GM18505 (cell line): ENCODE data around the gene CFAP99.

Experiments
- ATAC-seq: cut with Tn5 transposase; IDR thresholded peaks from one replicate; pipeline ENCODE4 v1.9.1; 2021; ENCODE audit not compliant: unreplicated experiment
- POLR2A ChIP-seq: IDR thresholded peaks from 4 replicates; pipeline ENCODE4 v1.6.1; 2011; ENCODE audit warnings: borderline replicate concordance; ENCODE audit not compliant: insufficient read depth, insufficient read length; ENCODE audit errors: extremely low read depth

CFAP99 gene

DNA sequence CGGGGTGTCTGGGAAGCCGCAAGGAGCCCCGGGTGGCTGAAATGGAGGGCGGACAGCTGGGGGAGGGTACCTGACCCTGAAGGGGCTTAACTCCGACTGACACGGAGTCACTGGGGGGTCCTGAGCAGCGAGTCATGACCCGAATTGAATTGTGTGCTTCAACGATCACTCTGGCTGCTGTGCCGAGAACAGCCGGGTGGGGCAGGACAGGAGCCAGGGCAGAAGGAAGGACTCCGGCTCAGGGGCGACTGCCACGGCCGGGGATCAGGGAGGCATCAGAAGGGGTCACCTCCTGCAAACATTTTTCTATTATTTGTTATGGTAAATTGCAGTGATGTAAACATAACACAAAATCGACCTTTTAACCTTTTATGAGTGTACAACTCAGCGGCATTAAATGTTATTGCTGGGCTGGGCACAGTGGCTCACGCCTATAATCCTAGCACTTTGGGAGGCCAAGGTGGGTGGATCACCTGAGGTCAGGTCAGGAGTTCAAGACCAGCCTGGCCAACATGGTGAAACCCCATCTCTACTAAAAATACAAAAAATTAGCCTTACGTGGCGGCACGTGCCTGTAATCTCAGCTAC is 21.9 kb upstream of the CFAP99 start:
- ATAC-seq, result no peak
- no peak for TF ChIP-seq POLR2A

DNA sequence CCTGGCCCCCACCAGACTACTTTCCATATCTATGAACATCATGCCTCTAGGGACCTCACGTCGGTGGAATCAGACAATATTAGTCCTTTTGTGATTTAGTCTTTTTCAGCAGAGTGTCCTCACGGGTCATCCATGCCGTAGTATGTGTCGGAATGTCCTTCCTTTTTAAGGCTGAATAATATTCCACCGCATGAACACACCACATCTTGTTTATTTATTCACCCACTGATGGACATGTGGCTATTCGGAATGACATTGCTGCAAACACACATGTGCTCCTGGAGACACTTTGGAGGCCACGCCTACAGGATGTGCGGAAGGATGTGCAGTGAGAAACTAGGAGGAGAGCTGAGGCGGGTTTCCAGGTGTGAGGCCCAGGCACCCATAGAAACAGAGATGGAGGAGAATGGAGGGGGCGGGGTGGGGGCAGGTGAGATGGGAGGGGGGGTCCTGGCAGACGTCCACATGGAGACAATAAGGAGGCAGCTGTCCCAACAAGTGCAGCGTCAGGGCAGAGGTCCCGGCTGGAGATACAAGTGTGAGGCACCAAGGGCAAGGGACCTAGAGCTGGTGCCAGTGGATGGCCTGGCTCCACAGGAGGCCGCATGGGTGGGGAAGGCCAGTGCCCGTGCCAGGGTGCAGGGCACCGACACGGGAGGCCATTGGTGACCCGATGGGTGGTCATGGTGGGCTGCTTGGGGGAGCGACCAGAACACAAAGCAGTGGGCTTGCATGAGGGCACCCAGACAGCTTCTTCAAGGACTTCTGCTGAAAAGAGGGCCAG is 21.0 kb upstream of the CFAP99 start:
- no peak for ATAC-seq
- TF ChIP-seq POLR2A, result no peak

DNA sequence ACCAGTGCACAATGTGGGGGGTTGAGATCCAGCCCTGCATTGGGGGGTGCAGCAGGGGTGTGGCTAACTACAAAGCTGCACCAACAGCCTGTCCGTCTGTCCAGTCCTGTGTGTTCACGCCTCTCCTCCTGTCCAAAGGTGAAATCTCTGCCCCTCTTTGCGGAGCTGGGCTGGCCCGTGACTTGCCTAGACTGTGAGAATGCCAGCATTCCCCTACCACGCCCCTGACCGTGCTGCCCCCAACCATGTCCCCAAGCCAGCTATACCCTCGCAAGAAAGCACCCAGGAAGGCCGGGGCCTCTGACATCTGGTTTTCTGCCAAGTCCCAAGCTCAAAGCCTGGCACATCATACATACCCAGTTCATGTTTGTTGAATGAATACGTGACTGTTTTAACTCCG is 19.5 kb upstream of the CFAP99 start:
- no peak for ATAC-seq
- no peak for TF ChIP-seq POLR2A

DNA sequence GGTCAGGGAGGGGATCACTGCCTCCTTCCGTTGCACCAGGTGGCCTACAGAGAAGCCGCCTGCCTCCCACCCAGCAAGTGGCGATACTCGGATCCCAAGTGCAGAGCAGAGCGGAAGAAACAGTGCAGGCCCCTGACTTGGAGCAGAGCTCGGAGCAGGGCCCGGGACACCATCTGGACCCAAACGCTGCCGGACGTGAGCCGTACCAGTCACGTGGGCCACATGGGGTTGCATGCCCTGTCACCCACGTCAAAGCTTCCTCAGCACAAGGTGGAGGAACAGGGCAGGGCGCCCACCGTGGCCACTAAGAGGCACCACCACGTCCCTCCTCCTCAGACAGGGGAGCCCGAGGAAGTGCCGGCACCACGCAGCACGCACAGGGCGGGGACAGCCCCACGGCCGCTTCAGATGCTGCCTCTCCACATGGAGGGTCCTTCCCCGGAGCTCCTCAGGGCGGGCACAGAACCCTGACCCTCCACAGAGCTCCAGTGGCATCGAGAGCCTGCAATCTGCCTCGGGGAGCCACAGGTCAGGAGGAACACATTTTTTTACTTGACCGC is 19.0 kb upstream of the CFAP99 start:
- no peak for ATAC-seq
- TF ChIP-seq POLR2A, result no peak

DNA sequence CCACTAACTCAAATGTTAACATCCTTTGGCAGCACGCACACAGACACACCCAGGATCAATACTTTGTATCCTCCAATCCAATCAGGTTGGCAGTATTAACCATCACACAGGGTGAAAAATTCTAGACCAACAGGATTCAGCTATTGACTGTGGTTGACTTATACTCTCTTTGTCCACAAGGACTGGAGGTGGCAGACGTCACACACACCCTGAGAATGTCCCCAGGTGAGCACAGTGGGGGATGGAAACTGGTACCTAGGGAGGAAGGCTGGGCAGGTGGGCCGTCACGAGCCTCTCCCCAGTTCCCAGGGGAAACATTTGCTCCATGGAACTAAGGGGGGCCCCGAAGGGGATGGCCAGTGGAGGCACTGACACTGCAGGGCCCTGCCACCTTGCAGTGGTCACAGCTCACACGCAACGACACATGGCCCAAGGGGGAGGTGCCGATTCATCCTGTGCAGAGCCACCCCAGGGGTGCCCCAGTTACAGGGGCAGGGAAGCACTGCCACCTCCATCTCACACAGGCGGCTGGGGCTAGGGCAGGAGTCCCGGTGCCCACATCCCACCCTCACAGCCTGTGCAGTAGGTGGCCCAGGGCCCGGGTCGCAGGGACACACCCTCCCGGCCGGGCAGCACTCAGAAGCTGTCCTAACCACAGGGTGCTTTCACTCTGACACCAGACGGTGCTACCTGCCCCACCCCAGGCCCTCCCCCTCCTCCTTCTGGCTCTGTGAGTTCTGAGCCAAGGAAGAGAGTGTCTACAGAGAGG is 17.7 kb upstream of the CFAP99 start:
- ATAC-seq, result no peak
- no peak for TF ChIP-seq POLR2A

DNA sequence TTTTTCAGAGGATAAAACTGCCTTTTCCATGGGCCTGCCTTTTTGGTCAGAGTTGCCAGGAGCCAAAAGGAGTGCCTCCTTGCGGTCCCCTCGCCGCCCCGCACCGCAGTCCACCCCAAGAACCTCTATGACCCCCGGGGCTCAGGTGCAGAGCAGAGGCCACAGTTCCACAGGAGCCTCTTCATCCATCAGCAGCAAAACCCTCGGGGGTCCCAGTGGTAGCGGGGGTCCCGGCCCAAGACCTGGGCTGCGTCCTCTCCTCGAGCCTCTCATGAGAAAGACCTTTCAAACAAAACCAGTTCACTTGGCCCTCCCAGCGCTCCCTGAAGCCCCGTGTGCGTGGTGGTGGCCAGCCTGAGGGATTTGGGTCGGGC is 17.2 kb upstream of the CFAP99 start:
- no peak for ATAC-seq
- TF ChIP-seq POLR2A, result no peak

DNA sequence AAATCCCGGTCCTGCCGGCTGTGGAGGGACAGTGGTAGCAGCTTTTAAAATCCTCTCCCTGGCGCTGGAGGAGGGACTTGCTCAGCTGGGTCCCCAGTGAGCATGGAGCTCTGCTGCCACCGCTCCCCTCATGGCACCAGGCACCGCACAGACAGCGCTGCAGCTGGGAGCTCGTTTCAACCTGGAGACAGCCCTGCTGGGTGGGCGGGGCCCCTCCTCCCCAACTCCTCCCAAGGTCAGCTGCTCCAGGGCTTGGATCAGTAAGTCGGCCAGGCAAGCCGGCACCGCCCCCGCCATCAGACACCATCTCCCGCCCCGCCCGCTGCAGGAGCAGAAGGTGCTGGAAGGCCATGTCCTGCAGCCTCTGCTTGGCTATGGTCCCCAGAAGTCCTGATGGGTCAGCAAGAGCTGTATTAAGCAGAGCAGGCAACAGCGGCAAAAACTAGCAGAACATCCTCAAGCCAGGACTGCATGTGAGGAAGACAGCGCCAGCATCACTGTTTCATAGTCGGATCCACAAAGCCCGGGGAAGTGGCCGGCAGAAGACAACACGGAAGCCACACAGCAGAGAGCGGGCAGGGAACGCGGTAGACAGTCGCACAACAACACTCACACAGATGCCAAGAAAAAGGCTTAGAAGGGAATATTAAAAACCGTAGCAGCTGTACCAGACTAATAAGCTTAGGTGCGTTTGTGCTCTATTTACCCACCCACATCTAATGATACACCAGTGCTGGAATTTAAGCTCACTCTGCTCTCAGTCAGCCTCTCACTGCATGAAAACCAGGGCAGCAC is 16.5 kb upstream of the CFAP99 start:
- no peak for ATAC-seq
- TF ChIP-seq POLR2A, result no peak

DNA sequence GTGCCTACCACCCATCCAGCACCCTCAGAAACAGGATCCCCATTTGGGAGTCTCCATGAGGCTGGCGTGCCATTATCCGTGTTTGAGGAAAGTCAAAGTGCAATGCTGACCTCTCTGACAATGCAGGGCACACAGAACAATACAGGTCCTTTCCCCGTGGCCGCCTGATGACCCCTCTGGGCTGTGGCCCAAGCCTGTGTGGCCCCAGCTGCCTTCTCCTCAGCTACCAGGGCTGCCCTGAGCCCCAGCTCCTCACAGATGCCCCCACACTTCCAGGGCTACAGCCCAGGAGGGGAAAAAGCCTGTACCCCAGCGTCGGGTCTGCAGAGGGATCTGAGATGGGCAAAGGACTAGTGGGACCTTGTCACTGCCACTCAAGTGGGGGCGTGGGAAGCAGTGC is 15.8 kb upstream of the CFAP99 start:
- ATAC-seq, result no peak
- no peak for TF ChIP-seq POLR2A

DNA sequence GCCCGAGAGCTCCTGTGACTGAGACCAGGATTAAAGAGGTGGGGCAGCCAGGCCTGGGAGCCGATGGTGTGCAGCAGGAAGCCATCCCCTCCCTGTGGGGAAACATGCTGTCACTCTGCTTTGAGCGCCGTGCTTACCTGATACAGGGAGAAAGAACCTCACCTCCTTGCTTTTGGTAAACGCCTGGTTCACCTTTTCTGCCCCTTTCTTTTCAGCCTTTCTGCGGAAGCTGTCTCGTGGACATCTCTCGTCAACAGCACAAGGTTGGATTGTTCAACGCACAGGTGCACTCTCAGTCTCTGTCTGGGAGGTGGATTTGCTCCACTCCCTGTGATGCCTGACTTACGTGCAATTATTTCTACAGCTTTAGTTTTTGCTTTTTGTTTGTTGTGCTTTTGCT is 12.3 kb upstream of the CFAP99 start:
- TF ChIP-seq POLR2A, result no peak
- ATAC-seq, result no peak

DNA sequence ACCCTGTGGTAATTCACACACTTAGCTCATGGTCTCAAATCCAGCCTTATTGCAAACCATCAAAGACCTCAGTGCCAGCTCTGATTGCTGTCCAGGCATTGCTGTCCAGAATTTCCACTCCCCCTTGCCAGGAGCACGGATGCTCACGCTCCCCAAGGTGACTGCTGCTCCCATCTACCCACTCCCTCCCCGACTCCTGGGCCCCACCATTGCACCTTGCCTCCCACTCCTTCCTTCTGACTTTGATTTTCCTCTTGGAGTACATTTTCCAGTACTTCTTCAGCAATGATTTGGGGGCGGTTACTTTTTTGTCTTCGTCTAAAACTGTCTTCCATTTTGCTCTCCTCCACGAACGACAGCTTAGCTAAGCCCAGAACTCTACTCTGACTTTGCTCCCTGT is 11.8 kb upstream of the CFAP99 start:
- no peak for ATAC-seq
- TF ChIP-seq POLR2A, result no peak

DNA sequence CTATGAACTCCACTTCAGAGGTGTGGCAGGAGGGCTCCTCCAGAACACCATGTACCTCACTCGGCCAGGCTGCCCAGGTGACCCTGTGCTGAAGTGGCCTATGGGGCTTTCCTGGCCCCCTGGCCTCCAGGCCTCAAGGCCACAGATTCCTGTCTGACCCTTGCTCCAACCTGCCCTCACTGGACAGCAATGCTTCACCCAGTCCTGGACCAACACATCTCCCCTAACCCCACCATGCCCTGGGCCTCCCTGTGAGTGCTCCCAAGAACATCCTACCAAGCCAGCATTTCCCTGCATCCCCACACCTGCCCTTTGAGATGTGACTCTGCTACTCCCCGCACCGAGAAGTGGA is 10.8 kb upstream of the CFAP99 start:
- TF ChIP-seq POLR2A, result no peak
- no peak for ATAC-seq

DNA sequence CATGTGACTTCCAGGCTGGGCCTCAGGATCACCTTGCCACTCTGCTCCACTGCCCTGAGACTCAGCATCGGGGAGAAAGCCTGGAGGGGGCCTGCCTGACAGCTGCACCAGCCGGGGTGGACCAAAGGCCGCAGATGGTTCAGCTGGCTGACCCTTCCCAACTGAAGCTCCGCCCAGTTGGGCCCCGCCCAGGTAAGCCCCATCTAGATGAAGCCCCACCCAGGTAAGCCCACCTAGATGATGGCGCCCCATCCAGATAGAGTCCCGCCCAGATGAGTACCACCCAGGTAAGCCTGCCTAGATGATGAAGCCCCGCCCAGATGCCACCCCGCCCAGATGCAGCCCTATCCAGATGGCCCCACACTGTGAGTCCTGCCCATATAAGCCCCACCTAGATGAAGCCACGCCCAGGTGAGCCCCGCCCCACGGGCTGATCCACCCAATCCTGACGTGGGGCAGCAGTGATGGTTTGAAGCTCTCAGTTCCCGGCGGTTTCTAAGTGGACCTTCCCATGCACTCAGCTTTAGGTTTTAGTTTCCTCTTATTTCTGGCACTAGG is 10.3 kb upstream of the CFAP99 start:
- ATAC-seq, result no peak
- TF ChIP-seq POLR2A, result no peak

DNA sequence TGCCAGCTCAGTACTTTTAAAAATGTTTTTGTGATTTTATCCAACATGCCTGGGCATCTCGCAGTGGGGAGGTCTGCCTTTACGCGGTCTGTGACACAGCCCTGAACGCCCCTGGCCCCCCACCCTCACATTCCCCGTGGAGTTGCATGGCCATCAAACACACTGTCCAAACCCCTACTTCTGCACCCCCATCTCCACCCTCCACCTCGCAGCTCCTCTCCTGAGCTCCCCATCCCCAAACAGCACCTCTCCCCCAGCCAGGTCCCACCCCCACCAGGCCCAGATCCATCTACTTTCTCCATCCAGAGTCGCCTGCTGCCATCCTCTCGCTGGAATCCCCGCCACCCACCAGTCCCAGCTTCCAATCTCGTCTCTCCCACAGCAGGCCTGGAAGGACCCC is 9.8 kb upstream of the CFAP99 start:
- TF ChIP-seq POLR2A, result no peak
- no peak for ATAC-seq
